ENCODE data around the gene APOB.

The APOB gene

DNA sequence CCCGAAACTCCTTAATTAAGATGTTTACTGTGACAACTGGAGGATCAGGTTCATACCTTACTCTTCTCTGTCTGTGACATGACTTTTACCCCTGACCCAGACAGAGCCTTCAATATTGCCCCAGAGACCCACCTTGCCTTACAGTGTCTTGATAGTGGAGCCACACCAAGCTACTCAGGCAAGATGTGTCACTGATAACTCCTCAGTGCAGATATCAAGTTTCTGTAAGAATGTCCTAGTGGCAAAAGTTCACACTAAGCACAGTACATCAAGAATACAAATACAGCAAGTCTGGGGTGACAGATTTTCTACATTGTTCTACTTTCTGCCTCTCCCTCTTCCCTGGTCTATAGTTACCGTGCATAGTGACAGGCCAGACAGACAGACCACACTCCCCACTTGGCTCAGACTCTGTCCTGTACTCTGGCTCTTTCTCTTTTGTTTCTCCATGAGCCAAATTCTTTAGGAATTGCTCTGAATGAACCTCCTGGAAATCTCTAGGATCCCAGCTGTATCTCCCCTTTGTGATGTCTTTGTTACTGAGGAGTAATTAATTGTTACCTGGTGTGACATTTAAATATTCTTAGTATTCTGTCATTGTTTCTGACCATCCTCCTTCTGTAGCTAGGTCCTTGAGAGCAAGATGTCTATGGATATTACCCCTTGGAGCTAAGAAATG is 24.1 kb upstream of the APOB start:
- H3K9ac ChIP-seq (ENCODE audit: low read depth, low read length, poor library complexity, severe bottlenecking) = no peak overlapping the region
- H3K9me2 ChIP-seq (replicated peaks; ENCODE audit: low read depth, low read length) = no peaks in the 10 kb centered on the region
- H3K36me3 ChIP-seq (ENCODE audit: insufficient read depth, low read length) = no peaks in the 10 kb centered on the region
- H4K20me1 ChIP-seq (ENCODE audit: insufficient read depth, low read length, poor library complexity, severe bottlenecking) = no peaks in the 10 kb centered on the region
- no peaks in the 10 kb centered on the region for H3K27me3 ChIP-seq (ENCODE audit: insufficient read depth, low read length, poor library complexity, severe bottlenecking)
- no peak overlapping the region for H2AFZ ChIP-seq (ENCODE audit: low read length)
- H3F3A ChIP-seq (ENCODE audit: low read depth) = no peaks in the 10 kb centered on the region
- no peaks in the 10 kb centered on the region for H3K79me2 ChIP-seq (ENCODE audit: insufficient read depth, low read length)
- no peaks in the 10 kb centered on the region for H3K9me3 ChIP-seq (ENCODE audit: insufficient read depth, low read depth, low read length)
- H3K4me1 ChIP-seq (ENCODE audit: insufficient read depth, low read length, poor library complexity, severe bottlenecking) = no peaks in the 10 kb centered on the region
- TF ChIP-seq, protein P1, sequence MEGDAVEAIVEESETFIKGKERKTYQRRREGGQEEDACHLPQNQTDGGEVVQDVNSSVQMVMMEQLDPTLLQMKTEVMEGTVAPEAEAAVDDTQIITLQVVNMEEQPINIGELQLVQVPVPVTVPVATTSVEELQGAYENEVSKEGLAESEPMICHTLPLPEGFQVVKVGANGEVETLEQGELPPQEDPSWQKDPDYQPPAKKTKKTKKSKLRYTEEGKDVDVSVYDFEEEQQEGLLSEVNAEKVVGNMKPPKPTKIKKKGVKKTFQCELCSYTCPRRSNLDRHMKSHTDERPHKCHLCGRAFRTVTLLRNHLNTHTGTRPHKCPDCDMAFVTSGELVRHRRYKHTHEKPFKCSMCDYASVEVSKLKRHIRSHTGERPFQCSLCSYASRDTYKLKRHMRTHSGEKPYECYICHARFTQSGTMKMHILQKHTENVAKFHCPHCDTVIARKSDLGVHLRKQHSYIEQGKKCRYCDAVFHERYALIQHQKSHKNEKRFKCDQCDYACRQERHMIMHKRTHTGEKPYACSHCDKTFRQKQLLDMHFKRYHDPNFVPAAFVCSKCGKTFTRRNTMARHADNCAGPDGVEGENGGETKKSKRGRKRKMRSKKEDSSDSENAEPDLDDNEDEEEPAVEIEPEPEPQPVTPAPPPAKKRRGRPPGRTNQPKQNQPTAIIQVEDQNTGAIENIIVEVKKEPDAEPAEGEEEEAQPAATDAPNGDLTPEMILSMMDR (conservative IDR thresholded peaks at IDR 0.05; ENCODE audit: low read length) = no peak
- TF ChIP-seq EZH2phosphoT487 (IDR thresholded peaks at IDR 0.05; ENCODE audit: borderline replicate concordance) = no peak
- H3K4me2 ChIP-seq (ENCODE audit: low read depth, low read length, poor library complexity, severe bottlenecking) = no peak overlapping the region
- H3K4me3 ChIP-seq (ENCODE audit: low read length, poor library complexity, severe bottlenecking) = no peak overlapping the region

DNA sequence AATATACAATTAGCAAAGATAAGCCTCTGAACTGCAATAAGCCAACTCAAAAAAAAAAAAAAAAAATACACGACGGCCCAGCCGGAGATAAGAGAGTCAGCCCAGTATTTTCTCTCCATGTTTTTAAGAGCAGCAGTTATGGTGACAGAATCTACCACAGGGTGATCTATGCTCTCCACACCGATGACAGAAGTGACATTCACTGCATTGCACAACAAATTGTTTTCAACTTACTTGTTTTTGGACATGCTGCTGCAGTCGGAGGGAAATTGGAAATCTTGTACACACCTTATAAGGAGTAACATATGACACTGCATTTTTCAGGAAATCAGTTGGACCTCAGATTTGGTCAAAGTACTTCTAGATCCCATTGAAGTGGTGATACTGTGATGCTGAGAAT is 23.3 kb upstream of the APOB start:
- Histone ChIP-seq H3K36me3 (ENCODE audit: insufficient read depth, low read length) (no peaks in the 10 kb centered on the region), H3K4me1 (ENCODE audit: insufficient read depth, low read length, poor library complexity, severe bottlenecking) (no peaks in the 10 kb centered on the region), H3F3A (ENCODE audit: low read depth) (no peaks in the 10 kb centered on the region), H3K9ac (ENCODE audit: low read depth, low read length, poor library complexity, severe bottlenecking) (no peak overlapping the region), H3K79me2 (ENCODE audit: insufficient read depth, low read length) (no peaks in the 10 kb centered on the region), H3K27me3 (ENCODE audit: insufficient read depth, low read length, poor library complexity, severe bottlenecking) (no peaks in the 10 kb centered on the region), H3K9me3 (ENCODE audit: insufficient read depth, low read depth, low read length) (no peaks in the 10 kb centered on the region), H2AFZ (ENCODE audit: low read length) (no peak overlapping the region), H3K4me3 (ENCODE audit: low read length, poor library complexity, severe bottlenecking) (no peak overlapping the region), H3K9me2 (replicated peaks; ENCODE audit: low read depth, low read length) (no peaks in the 10 kb centered on the region), H3K4me2 (ENCODE audit: low read depth, low read length, poor library complexity, severe bottlenecking) (no peak overlapping the region), H4K20me1 (ENCODE audit: insufficient read depth, low read length, poor library complexity, severe bottlenecking) (no peaks in the 10 kb centered on the region)
- TF ChIP-seq, protein P1 (conservative IDR thresholded peaks at IDR 0.05; ENCODE audit: low read length) = no peak
- no peak for TF ChIP-seq EZH2phosphoT487 (IDR thresholded peaks at IDR 0.05; ENCODE audit: borderline replicate concordance)

DNA sequence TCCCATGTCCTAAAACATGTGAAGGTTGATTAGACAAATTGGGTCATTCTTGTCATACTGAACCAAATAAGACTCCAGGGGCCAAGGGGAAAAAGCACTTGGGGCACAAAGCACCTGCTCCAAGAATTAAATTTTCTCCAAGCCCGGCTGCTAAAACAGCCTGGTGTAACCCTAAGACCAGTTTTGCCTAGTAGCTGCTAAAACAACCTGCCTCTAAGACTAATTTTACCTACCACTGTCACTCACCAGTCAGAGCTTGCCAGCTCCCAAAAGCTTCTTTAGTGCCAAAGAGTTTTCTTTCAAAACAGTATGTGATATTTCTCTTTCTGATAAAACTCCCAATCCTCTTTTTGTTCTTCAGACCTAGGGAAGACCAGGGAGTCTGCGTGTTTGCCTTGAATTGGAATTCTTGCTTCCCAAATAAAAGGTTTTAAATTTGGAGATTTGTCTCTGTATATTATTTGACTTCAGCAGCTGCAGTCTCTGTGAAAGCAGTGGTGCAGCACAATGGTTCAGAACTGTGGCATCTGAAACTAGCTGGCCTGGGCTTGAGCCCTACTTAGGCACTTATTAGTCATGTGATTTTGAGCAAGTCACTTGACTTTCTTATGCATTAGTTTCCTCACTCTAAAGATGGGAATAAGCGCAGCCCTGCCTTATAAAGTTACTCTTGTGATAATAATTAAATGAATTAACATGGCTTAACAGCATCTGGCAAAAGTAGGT is 16.2 kb upstream of the APOB start:
- TF ChIP-seq, protein P1 (conservative IDR thresholded peaks at IDR 0.05; ENCODE audit: low read length) = no peak
- no peak for TF ChIP-seq EZH2phosphoT487 (IDR thresholded peaks at IDR 0.05; ENCODE audit: borderline replicate concordance)
- no peaks in the 10 kb centered on the region for H3K9me3 ChIP-seq (ENCODE audit: insufficient read depth, low read depth, low read length)

More for the DNA sequence above, 16.2 kb upstream of the APOB start:
- Histone ChIP-seq H3K36me3 (ENCODE audit: insufficient read depth, low read length) (no peaks in the 10 kb centered on the region), H3K27me3 (ENCODE audit: insufficient read depth, low read length, poor library complexity, severe bottlenecking) (no peaks in the 10 kb centered on the region), H3K4me2 (ENCODE audit: low read depth, low read length, poor library complexity, severe bottlenecking) (no peak overlapping the region), H2AFZ (ENCODE audit: low read length) (no peak overlapping the region), H3F3A (ENCODE audit: low read depth) (no peaks in the 10 kb centered on the region), H3K9ac (ENCODE audit: low read depth, low read length, poor library complexity, severe bottlenecking) (no peak overlapping the region), H3K79me2 (ENCODE audit: insufficient read depth, low read length) (no peaks in the 10 kb centered on the region), H4K20me1 (ENCODE audit: insufficient read depth, low read length, poor library complexity, severe bottlenecking) (no peaks in the 10 kb centered on the region), H3K9me2 (replicated peaks; ENCODE audit: low read depth, low read length) (no peaks in the 10 kb centered on the region), H3K4me3 (ENCODE audit: low read length, poor library complexity, severe bottlenecking) (no peak overlapping the region), H3K4me1 (ENCODE audit: insufficient read depth, low read length, poor library complexity, severe bottlenecking) (no peaks in the 10 kb centered on the region)

Measured in Loucy (cell line).